K562 (cell line): ENCODE results near the gene MTG2. TPM values are rescaled to one million over a fixed set of nuclear protein-coding genes. Genes with fewer than 3 reads are reported as not detected.

Source experiments
- ATAC-seq: fragments of 200-7000 bp; cut with Tn5 transposase; 3 replicates; pipeline ENCODE4 v1.9.1; 2020; ENCODE audit warnings: moderate library complexity
- BruUV-seq: library from RNA; stranded (reverse); fragments of 400-500 nt; replicated peaks from 2 replicates; lab custom pipeline; 2021; lab: Mats Ljungman, UMichigan
- CTCF ChIA-PET: fragments of 300-600 bp; formaldehyde crosslinking; extraction: SDS; loops from one replicate; lab custom pipeline; 2021; ENCODE audit warnings: low intra/inter-chr PET ratio; lab: Yijun Ruan, JAX
- POLR2A ChIA-PET: fragments of 300-600, 350-650 bp; sonication (Branson Sonifier 250); formaldehyde crosslinking; extraction: SDS; loops from one replicate; lab custom pipeline; 2021; ENCODE audit warnings: antibody characterized with exemption, inconsistent platforms; lab: Yijun Ruan, JAX
- DNase-seq, 4 experiments: peaks; one replicate each; pipeline versions ENCODE4 v3.0.0 to v3.0.0-alpha.2; 2011 to 2018; ENCODE audit warnings: low spot score in 3 of 4, mixed read lengths in 3 of 4; ENCODE audit errors: extremely low read depth in 1 of 4
- FAIRE-seq: peaks from 2 replicates; lab custom pipeline; 2011; peaks lifted over from hg19 to GRCh38; lab: Jason Lieb, UNC
- H2AFZ ChIP-seq: 2 replicates; pipeline ENCODE4 v1.6.0; 2011; ENCODE audit warnings: low read depth, low read length, control low read depth, inconsistent platforms
- H3K27ac ChIP-seq: fragments of 200-600 bp; 3 replicates; pipeline ENCODE4 v1.8.0; 2011; ENCODE audit warnings: low read depth, mild to moderate bottlenecking, control low read depth, inconsistent platforms, low read length, moderate library complexity, mixed read lengths; ENCODE audit errors: extremely low read depth
- H3K27me3 ChIP-seq, 2 experiments: fragments of 300-600 bp in 1 of 2; 2 replicates in 1 of 2; 3 replicates in 1 of 2; pipeline versions ENCODE4 v1.6.0 to v1.8.0; 2011; ENCODE audit warnings: inconsistent platforms in 2 of 2, low read length in 2 of 2, mild to moderate bottlenecking in 1 of 2, mixed read lengths in 1 of 2, moderate library complexity in 1 of 2; ENCODE audit not compliant: control insufficient read depth in 2 of 2, insufficient read depth in 2 of 2
- H3K36me3 ChIP-seq: fragments of 300-600 bp; 3 replicates; pipeline ENCODE4 v1.8.0; 2011; ENCODE audit warnings: mild to moderate bottlenecking, low read length, inconsistent platforms; ENCODE audit not compliant: control insufficient read depth, insufficient read depth
- H3K4me1 ChIP-seq, 2 experiments: fragments of 200-600 bp in 1 of 2; replicated peaks in 1 of 2; 2 replicates in 1 of 2; 3 replicates in 1 of 2; pipeline versions ENCODE4 v1.5.1 to v1.8.0; 2011; ENCODE audit warnings: inconsistent platforms in 2 of 2, low read length in 2 of 2, mild to moderate bottlenecking in 1 of 2, mixed read lengths in 1 of 2, moderate library complexity in 1 of 2; ENCODE audit not compliant: control insufficient read depth in 2 of 2, insufficient read depth in 2 of 2
- H3K4me2 ChIP-seq: 2 replicates; pipeline ENCODE4 v1.6.1; 2011; ENCODE audit warnings: low read length, control low read depth, inconsistent platforms, mixed read lengths; ENCODE audit not compliant: insufficient read depth
- H3K4me3 ChIP-seq: fragments of 200-600 bp; sonication (generic), shearing (Covaris generic); 2 replicates; pipeline ENCODE4 v1.5.1; 2016; ENCODE audit warnings: control low read depth, inconsistent platforms
- H3K79me2 ChIP-seq: fragments of 200-600 bp; 3 replicates; pipeline ENCODE4 v1.8.0; 2011; ENCODE audit warnings: low read length, inconsistent platforms; ENCODE audit not compliant: control insufficient read depth, insufficient read depth
- H3K9ac ChIP-seq, 2 experiments: 2 replicates each; pipeline versions ENCODE4 v1.6.0 to v1.6.1; 2011; ENCODE audit warnings: low read depth in 2 of 2, low read length in 2 of 2, control low read depth in 1 of 2, inconsistent platforms in 1 of 2, mild to moderate bottlenecking in 1 of 2, mixed read lengths in 1 of 2; ENCODE audit not compliant: insufficient read depth in 1 of 2
- H3K9me1 ChIP-seq: one replicate; pipeline ENCODE4 v1.6.0; 2011; ENCODE audit warnings: inconsistent platforms, mild to moderate bottlenecking, low read length, moderate library complexity; ENCODE audit not compliant: control insufficient read depth, insufficient read depth
- H3K9me3 ChIP-seq: replicated peaks from 2 replicates; pipeline ENCODE4 v1.5.1; 2011; ENCODE audit warnings: low read depth, low read length, inconsistent platforms; ENCODE audit not compliant: control insufficient read depth, insufficient read depth
- H4K20me1 ChIP-seq: replicated peaks from 2 replicates; pipeline ENCODE4 v1.6.1; 2011; ENCODE audit warnings: low read length, inconsistent platforms, mixed read lengths; ENCODE audit not compliant: control insufficient read depth, insufficient read depth
- EHMT2 ChIP-seq: fragments of 450-650 bp; IDR thresholded peaks from 2 replicates; pipeline ENCODE4 v1.6.1; 2018; ENCODE audit warnings: antibody characterized with exemption
- FOXJ3 ChIP-seq: sonication (generic); formaldehyde crosslinking; IDR thresholded peaks from 2 replicates; pipeline ENCODE4 v1.4.0; 2020; ENCODE audit warnings: mild to moderate bottlenecking, missing genetic modification reagents
- NFYB ChIP-seq: IDR thresholded peaks from 2 replicates; pipeline ENCODE4 v1.6.1; 2011; ENCODE audit warnings: mild to moderate bottlenecking, moderate library complexity; ENCODE audit not compliant: insufficient read length; ENCODE audit errors: extremely low read depth
- NRF1 ChIP-seq, 2 experiments: fragments of 450-650 bp; IDR thresholded peaks in 1 of 2; conservative IDR thresholded peaks in 1 of 2; 2 replicates each; pipeline ENCODE4 v1.6.1; 2014; ENCODE audit warnings: mild to moderate bottlenecking in 2 of 2
- WGBS: fragments of 100-300 bp; shearing (Covaris generic); methylation state at CpG from one replicate; pipeline ENCODE4 v1.1.6; 2016; ENCODE audit warnings: low coverage, mixed read lengths; ENCODE audit not compliant: insufficient coverage; ENCODE audit errors: missing lambda C conversion rate; 5-methylcytosine and 5-hydroxymethylcytosine counted together
- in situ Hi-C: fragments of 300-500 bp; cut with MboI; formaldehyde crosslinking; loops from 4 replicates; pipeline ENCODE4 v1.15.0; 2018; ENCODE audit warnings: inconsistent platforms, mixed read lengths
- intact Hi-C: fragments of 100-400 bp; cut with micrococcal nuclease; formaldehyde crosslinking; loops from 2 replicates; pipeline ENCODE4 v1.14.2; 2022
- polyA plus RNA-seq, 8 experiments: library from polyadenylated mRNA; depleted of rRNA in 4 of 8; stranded (reverse) in 5 of 8; unstranded in 3 of 8; fragments of >200 nt; fragmentation: Nextera tagmentation in 2 of 8; fragmentation: Illumina TruSeq in 1 of 8; extraction: Ambion mirVana in 2 of 8; extraction: Trizol in 1 of 8; gene quantifications; 2 replicates each; pipeline versions ENCODE4 v1.2.1 to v1.2.3, GENCODE V29; 2011 to 2014; ENCODE audit warnings: inconsistent platforms in 1 of 8, missing spikeins in 1 of 8
- total RNA-seq, 7 experiments: library from RNA; depleted of rRNA in 6 of 7; stranded (reverse); fragments of >200 nt in 6 of 7; fragmentation: Illumina TruSeq in 2 of 7; extraction: Trizol in 2 of 7; gene quantifications; 2 replicates each; pipeline versions ENCODE4 v1.2.1 to v1.2.3, GENCODE V29; 2011 to 2021; ENCODE audit warnings: low replicate concordance in 1 of 7

The MTG2 gene
- total and polyA plus RNA-seq, 9 of the 15 experiments (the other 6 are each of a cell fraction or from before 2014, with no cell fraction given), result 8.7 to 67.5 (median 44.5) TPM

DNA sequence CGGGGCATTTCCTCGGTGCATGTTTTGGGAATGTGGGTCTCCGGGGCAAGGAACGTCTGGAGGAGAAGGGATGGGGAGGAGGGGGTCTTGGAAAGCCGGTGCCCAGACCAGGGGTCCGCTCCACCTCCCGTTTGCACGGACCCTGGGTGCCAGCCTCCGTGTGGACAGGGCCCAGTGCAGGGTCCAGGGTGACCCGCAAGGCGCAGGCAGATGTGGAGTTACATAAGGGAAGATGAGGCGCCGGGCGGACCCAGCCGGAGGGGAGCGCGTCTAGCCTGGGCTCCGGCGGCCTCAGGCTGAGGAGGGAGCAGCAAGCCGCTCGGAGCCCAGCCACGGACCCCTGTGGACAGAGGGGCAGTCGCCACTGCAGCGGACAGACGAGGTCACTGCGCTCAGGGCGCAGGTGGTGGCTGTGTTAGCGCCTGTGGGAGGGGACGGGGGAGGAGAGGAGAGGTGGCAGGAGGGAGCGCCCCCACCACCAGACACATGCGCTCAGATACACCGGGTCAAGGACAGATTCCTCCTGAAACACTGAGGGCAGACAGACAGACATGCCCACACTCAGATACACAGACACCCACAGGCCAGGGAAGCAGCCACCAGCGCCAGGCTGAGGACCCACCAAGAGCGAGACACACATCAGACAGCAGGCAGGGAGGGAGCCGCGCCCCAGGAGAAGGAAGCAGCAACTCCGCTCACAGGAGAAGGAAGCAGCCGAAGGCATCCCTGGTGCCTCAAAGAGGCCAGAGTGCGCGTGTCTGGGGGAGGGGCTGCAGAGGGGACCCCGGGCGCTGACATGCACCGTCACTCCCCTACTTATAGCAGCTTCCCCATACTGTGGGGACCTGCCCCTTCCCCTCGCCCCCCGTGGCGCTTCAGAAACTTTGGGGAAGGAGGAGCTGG lies 38.1 kb downstream of the MTG2 start:
- no peak overlapping the region for H3K4me3 ChIP-seq
- ATAC-seq, result no peak
- no peak overlapping the region for H3K9ac ChIP-seq
- ChIA-PET CTCF (no interaction called here), POLR2A (interaction anchor here (1.0 kb wide), 1 partner anchor 13 kb away, joined by 3 read pairs; no protein-coding TSS in a partner anchor)
- 10% methylated on average over 22 of the region's 46 CpGs for WGBS
- H3K4me2 ChIP-seq, result no peak overlapping the region
- intact Hi-C loops, result no loop called here
- no peaks in the 10 kb centered on the region for H3K79me2 ChIP-seq
- H2AFZ ChIP-seq, result no peak overlapping the region
- no peak overlapping the region for H3K27ac ChIP-seq
- H3K36me3 ChIP-seq, result no peaks in the 10 kb centered on the region
- no peak for TF ChIP-seq FOXJ3 (CRISPR knock-in tag)
- TF ChIP-seq EHMT2, result 0 out of 2 replicates have a peak, but pooled peaks have one; percentile 0
- TF ChIP-seq, all 486 proteins: peak for 1
- peaks cover 0 to 62% of the 10 kb centered on the region in 2 experiments; a peak in 2 of 5 replicates for H3K4me1 ChIP-seq
- H3K27me3 ChIP-seq, result peaks cover 50 to 82% of the 10 kb centered on the region in 2 experiments; a peak in 4 of 5 replicates
- peaks cover 14% of the 10 kb centered on the region for H4K20me1 ChIP-seq
- in situ Hi-C loops, result no loop called here
- FAIRE-seq, result no peak
- BruUV-seq, result no TSS peak
- DNase-seq, result no peak
- H3K9me3 ChIP-seq, result no peaks in the 10 kb centered on the region
- no peaks in the 10 kb centered on the region for H3K9me1 ChIP-seq

DNA sequence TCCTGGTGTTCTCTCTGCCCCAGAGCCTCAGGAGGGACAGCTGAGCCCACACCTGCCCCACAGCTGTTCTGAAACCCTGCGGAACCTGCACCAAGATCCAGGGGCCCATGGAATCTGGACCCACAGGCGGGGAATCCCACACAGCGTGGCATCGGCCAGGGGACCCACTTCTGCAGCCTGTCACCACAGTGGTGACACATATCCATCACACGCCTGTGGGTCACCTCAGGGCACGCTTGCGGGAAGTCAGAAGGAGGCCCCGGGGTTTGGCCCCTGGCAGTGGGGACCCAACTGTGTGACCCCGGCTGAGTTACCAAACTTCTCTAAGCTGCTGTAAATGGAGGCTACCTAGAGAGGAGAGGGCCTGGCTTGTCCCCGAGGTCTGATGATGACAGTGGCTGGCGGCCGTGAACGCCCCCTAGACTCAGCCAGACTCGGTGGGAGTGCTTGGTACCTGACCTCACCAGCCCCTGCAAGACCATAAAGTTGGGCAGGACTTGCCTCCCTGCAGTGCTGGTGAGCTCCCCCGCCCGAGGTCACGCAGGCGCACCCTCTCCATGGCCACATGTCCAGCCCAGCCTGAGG lies 39.5 kb downstream of the MTG2 start:
- intact Hi-C loops (no loop called here), in situ Hi-C loops (no loop called here)
- POLR2A ChIA-PET, result interaction anchor here (1.0 kb wide), 1 partner anchor 12 kb away, joined by 3 read pairs; no protein-coding TSS in a partner anchor
- Histone ChIP-seq H3K36me3 (no peaks in the 10 kb centered on the region), H2AFZ (no peak overlapping the region), H3K4me2 (no peak overlapping the region), H3K9ac (no peak overlapping the region), H3K79me2 (no peaks in the 10 kb centered on the region), H3K4me3 (no peak overlapping the region), H3K9me3 (no peaks in the 10 kb centered on the region), H3K27ac (no peak overlapping the region), H4K20me1 (peaks cover 14% of the 10 kb centered on the region), H3K4me1 (peaks cover 0 to 58% of the 10 kb centered on the region in 2 experiments; a peak in 2 of 5 replicates), H3K27me3 (peaks cover 37 to 85% of the 10 kb centered on the region in 2 experiments; a peak in 4 of 5 replicates), H3K9me1 (no peaks in the 10 kb centered on the region)
- peak; percentile 24 to 28; a peak in 1 of 4 replicates for TF ChIP-seq NRF1 (conservative IDR thresholded peaks at IDR 0.05 in 1 of 2, IDR thresholded peaks at IDR 0.05 in 1 of 2)
- TF ChIP-seq NFYB, result no peak
- 4% methylated on average over 18 of the region's 18 CpGs for WGBS
- FAIRE-seq, result no peak
- CTCF ChIA-PET, result no interaction called here
- DNase-seq, result no peak
- no peak for ATAC-seq
- BruUV-seq, result no TSS peak
